ENCODE data around the gene SLC25A3.

- TF ChIP-seq SUZ12 (IDR thresholded peaks at IDR 0.05; ENCODE audit: extremely low read depth, insufficient read depth, insufficient read length), result no peak
- TF ChIP-seq YY1 (IDR thresholded peaks at IDR 0.05; ENCODE audit: insufficient read depth, insufficient read length), result no peak
- no peak for TF ChIP-seq ZNF274 (IDR thresholded peaks at IDR 0.05; ENCODE audit: low read depth, low read length)
These were observed 43.6 kb downstream of the SLC25A3 start for GRCh38 chr12:98637068-98637467.

Data from NT2/D1 (cell line).